ENCODE measurements around the gene PERM1. TPM values are rescaled to one million over a fixed set of nuclear protein-coding genes. Genes with fewer than 3 reads are reported as not detected.

PERM1 gene
- total RNA-seq, 3 donors from 2014 or later: 0.33 to 1.9 TPM; not detected in 1

- no peak for DNase-seq (ENCODE audit: low spot score in 2 of 2)
- H3K4me3 ChIP-seq: peak overlapping the region; percentile 48 to 89 (median 71)
- intact Hi-C loops (cut with DNase I; ENCODE audit: low total_unique reads): loop anchor here (2.0 to 5.0 kb wide), 2 partner anchors 430 to 1191 kb away; partner anchors contain the start of gene FAAP20
- H3K36me3 ChIP-seq: no peaks in the 10 kb centered on the region
- H3K4me1 ChIP-seq: peaks cover 6 to 21% of the 10 kb centered on the region in 2 donors
- peaks cover 0 to 8% of the 10 kb centered on the region in 2 donors for H3K27me3 ChIP-seq
- TF ChIP-seq POLR2A (IDR thresholded peaks at IDR 0.05): no peak
- TF ChIP-seq CTCF (IDR thresholded peaks at IDR 0.05): peak in 1 of 3 donors; percentile 4
- H3K9me3 ChIP-seq: no peaks in the 10 kb centered on the region
- H3K27ac ChIP-seq: peak overlapping the region; percentile 96 to 98
These were observed 19.3 kb upstream of the PERM1 start for GRCh38 chr1:1001057-1001783.

DNA sequence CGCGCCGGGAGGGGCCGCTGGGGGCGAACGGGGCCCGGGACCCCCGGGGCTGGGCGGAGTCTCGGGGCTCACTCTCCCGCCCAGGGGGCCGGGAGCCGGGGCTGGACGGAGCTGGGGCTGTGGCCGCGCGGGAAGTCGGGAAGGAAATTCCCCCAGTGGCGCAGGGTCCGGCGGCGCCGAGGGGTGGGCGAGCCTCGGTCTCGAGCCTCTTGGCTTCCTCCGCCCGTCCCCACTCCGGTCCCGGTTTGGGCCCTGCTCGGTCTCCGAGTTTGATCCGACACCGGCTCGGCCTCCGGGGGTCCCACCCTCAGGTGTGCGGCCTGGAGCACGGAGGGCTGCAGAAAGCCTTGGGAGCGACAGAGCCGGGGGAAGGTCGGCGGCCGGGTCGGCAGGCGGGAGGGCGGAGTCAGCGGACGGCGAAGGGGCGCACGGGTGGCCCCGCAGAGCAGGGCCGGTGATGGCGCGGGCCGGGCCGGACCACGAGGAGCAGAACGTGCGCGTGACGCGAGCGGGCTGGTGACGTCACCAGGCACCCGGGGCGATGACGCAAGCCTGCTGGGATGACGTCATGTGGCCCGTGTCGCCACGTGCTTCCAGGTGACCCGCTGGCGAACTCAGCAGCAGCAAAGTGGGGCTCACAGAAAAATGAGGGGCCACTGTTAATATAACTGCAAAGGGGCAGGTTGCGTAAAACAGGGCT lies 18.6 kb upstream of the PERM1 start:
- no peaks in the 10 kb centered on the region for H3K36me3 ChIP-seq
- peak; percentile 75 to 85 for DNase-seq (ENCODE audit: low spot score in 2 of 2)
- H3K4me3 ChIP-seq: peak overlapping the region; percentile 48 to 89 (median 71)
- intact Hi-C loops (cut with DNase I; ENCODE audit: low total_unique reads): loop anchor here (1.0 to 5.0 kb wide), 3 partner anchors 63 to 1192 kb away; partner anchors contain the start of gene FAAP20
- H3K27ac ChIP-seq: peak overlapping the region; percentile 96 to 98
- TF ChIP-seq POLR2AphosphoS5 (IDR thresholded peaks at IDR 0.05) (peak; percentile 85 to 95 (median 87)), POLR2A (IDR thresholded peaks at IDR 0.05) (no peak), CTCF (IDR thresholded peaks at IDR 0.05) (peak in 1 of 3 donors; percentile 14)
- H3K4me1 ChIP-seq: peaks cover 6 to 21% of the 10 kb centered on the region in 2 donors
- no peaks in the 10 kb centered on the region for H3K9me3 ChIP-seq
- H3K27me3 ChIP-seq: peaks cover 0 to 8% of the 10 kb centered on the region in 2 donors

DNA sequence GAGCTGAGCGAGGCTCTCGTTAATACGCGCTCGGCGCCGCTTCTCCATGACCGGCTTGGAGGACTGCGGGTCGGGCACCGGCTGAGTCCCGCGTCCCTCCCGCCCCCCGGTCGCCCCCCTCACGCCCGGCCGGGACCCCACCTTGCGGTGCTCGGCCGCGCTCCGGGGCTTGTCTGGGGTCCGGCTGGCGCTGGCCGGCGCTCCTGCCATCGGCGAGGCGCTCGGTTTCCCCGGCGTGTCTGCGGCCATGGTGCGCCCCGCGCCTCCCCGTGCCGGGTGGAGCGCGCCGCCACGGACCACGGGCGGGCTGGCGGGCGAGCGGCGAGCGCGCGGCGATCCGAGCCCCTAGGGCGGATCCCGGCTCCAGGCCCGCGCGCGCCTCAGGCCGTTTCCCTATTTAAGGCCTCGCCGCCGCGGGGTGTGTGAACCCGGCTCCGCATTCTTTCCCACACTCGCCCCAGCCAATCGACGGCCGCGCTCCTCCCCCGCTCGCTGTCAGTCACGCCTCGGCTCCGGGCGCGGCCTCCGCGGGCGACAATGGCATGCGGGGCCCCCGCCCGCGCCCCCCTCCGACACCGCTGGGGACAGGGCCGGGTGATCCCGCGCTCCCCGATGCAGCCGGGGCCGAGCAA lies 17.9 kb upstream of the PERM1 start, which contains the start of gene HES4:
HES4 (minus strand) TSS at position 373 of the 632 bp plus-strand sequence; CDS start at position 249, 124 bp downstream.
- intact Hi-C loops (cut with DNase I; ENCODE audit: low total_unique reads): loop anchor here (1.0 to 5.0 kb wide), 4 partner anchors 62 to 1192 kb away; partner anchors contain the start of gene FAAP20
- H3K4me1 ChIP-seq: peaks cover 6 to 15% of the 10 kb centered on the region in 2 donors
- DNase-seq (ENCODE audit: low spot score in 2 of 2): peak; percentile 81 to 83

DNA sequence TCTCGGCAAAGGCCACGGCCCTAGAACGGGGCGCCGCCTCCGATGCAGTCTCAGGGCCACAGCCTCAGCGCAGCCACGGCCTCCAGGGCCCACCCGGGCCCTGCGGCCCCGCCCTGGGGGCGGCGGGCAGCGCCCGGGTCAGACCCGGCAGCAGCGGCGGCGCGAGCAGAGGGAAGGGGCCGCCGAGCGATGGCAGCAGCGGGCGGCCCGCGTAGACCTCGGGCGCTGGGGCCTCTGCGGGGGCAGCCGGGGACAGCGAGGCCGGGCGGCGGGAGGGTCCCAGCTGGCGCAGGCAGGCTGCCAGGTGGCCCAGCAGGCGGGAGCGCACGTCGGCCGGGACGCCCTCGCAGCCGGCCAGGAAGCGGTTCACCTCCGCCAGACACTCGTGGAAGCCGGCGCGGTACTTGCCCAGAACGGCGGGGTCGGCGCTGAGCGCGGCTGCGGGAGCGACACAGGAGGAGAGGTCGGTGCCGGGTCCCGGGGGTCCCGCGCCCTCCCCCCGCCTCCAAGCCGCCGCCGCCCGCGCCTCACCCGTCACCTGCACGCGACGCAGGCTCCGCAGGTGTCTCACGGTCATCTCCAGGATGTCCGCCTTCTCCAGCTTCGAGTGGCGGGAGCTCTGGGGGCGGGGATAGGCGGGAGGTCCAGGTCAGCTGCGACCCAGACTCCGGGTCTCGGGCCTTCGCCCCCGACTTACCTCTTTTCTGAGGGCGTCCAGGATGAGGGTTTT lies 17.3 kb upstream of the PERM1 start:
- H3K4me3 ChIP-seq: peak overlapping the region; percentile 48 to 89 (median 71)
- peaks cover 6 to 15% of the 10 kb centered on the region in 2 donors for H3K4me1 ChIP-seq
- H3K27ac ChIP-seq: peak overlapping the region; percentile 96 to 98
- no peak for DNase-seq (ENCODE audit: low spot score in 2 of 2)
- TF ChIP-seq CTCF (IDR thresholded peaks at IDR 0.05): no peak
- TF ChIP-seq POLR2AphosphoS5 (IDR thresholded peaks at IDR 0.05): no peak
- no peak for TF ChIP-seq POLR2A (IDR thresholded peaks at IDR 0.05)
- H3K27me3 ChIP-seq: peaks cover 0 to 8% of the 10 kb centered on the region in 2 donors
- H3K36me3 ChIP-seq: no peaks in the 10 kb centered on the region
- H3K9me3 ChIP-seq: no peaks in the 10 kb centered on the region
- intact Hi-C loops (cut with DNase I; ENCODE audit: low total_unique reads): loop anchor here (5.0 kb wide), 1 partner anchor 63 kb away; no protein-coding TSS in a partner anchor

More for the DNA sequence above, 17.9 kb upstream of the PERM1 start, which contains the start of gene HES4:
- no peak for TF ChIP-seq CTCF (IDR thresholded peaks at IDR 0.05)
- TF ChIP-seq POLR2A (IDR thresholded peaks at IDR 0.05): no peak
- no peaks in the 10 kb centered on the region for H3K9me3 ChIP-seq
- peak within 1 kb of the TSS; percentile 48 to 89 (median 71) for H3K4me3 ChIP-seq
- peaks cover 0 to 8% of the 10 kb centered on the region in 2 donors for H3K27me3 ChIP-seq
- H3K36me3 ChIP-seq: no peaks in the 10 kb centered on the region
- H3K27ac ChIP-seq: peak within 1 kb of the TSS; percentile 96 to 98

All from breast epithelium (tissue), 4 donors.